Fibroblast of lung (primary cell): ENCODE measurements around the gene APEX2.

Source experiments
- CTCF ChIP-seq, 2 donors: IDR thresholded peaks in 1 of 2; conservative IDR thresholded peaks in 1 of 2; 1 replicate in 1 of 2; 2 replicates in 1 of 2; pipeline ENCODE4 v1.5.1; 2011 to 2012; ENCODE audit warnings: low read length in 2 of 2, control low read depth in 1 of 2, inconsistent platforms in 1 of 2, low read depth in 1 of 2, mild to moderate bottlenecking in 1 of 2
- EZH2 ChIP-seq: IDR thresholded peaks from 2 replicates; pipeline ENCODE4 v1.5.1; 2012; ENCODE audit warnings: low read length, control low read depth, mild to moderate bottlenecking; ENCODE audit errors: missing control alignments

GRCh38 chrX:55026840-55027239 lies 26.7 kb downstream of the APEX2 start:
- TF ChIP-seq EZH2 (no peak), CTCF (conservative IDR thresholded peaks at IDR 0.05 in 1 of 2, IDR thresholded peaks at IDR 0.05 in 1 of 2; ENCODE audit: low read depth in 1 of 2, low read length in 2 of 2) (no peak)
